ENCODE data around the gene AUTS2.

GRCh38 chr7:70589590-70589989 is 991.3 kb downstream of the AUTS2 start:
- TF ChIP-seq HNRNPLL (IDR thresholded peaks at IDR 0.05; ENCODE audit: low read depth, low read length, poor library complexity, severe bottlenecking) (no peak), HINFP (tag; conservative IDR thresholded peaks at IDR 0.05; ENCODE audit: low read depth) (no peak)
